K562 treated with DMSO at 1 percent for 24 hours (cell line): ENCODE data around the gene PRRX1. TPM values are rescaled to one million over a fixed set of nuclear protein-coding genes. Genes with fewer than 3 reads are reported as not detected.

Experiments used
- total RNA-seq: library from RNA; unstranded; fragments of 300-600 nt; gene quantifications from 2 replicates; pipeline ENCODE4 v1.2.3, GENCODE V29; 2022; ENCODE audit warnings: low read depth; ENCODE audit not compliant: insufficient read depth

PRRX1 gene
- total RNA-seq: not detected in 2 replicates

DNA sequence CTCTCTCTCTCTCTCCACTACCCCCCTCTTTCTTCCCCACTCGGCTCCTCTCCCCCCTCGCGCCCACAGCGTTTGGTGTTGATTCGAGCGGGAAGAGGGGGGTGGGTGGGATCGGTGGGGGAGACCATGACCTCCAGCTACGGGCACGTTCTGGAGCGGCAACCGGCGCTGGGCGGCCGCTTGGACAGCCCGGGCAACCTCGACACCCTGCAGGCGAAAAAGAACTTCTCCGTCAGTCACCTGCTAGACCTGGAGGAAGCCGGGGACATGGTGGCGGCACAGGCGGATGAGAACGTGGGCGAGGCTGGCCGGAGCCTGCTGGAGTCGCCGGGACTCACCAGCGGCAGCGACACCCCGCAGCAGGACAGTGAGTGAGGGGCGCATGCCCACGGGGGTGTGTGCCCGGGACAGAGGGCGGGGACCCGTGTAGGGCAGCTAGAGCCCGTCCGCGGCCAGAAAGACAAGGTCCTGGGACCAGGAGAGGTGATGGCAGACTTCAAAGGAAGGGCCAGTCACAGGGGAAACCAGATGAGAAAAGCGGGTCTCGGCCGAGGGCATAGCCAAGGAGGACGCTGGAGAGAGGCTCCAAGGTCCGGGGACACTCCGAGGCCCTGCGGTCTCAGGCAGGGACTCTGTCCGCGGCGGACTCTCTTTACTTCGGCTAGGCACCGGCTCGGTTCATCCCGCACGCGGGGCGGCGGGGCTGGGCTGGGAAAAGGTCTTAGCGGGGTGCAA, at the start of gene PRRX1:
PRRX1 (plus strand) TSS at position 39 of the 735 bp plus-strand sequence; CDS start at position 127, 88 bp downstream.

Other genes with a start within 250 kb of the PRRX1 start
- 4.4 and 4.9 TPM in 2 replicates for gene GORAB, start 132.0 kb upstream of the PRRX1 start, total RNA-seq